ENCODE results near the gene ALK. TPM values are rescaled to one million over a fixed set of nuclear protein-coding genes. Genes with fewer than 3 reads are reported as not detected.
A peak's percentile ranks its signal among the peaks of the same experiment; 100 is the strongest.

ALK gene
- total RNA-seq, 2 donors from 2014 or later = 0.13 to 0.46 TPM

- no peaks in the 10 kb centered on the region for H3K27me3 Mint-ChIP-seq (ENCODE audit: insufficient read depth)
- Histone ChIP-seq H3K4me1 (ENCODE audit: control insufficient read depth, insufficient read depth, low read length) (no peaks in the 10 kb centered on the region), H3K9me3 (ENCODE audit: control insufficient read depth, low read length) (no peaks in the 10 kb centered on the region), H3K27ac (ENCODE audit: low read depth, low read length) (no peak overlapping the region), H3K27me3 (ENCODE audit: control insufficient read depth, insufficient read depth, low read length, poor library complexity, severe bottlenecking) (no peaks in the 10 kb centered on the region), H3K9ac (ENCODE audit: extremely low read depth, low read length, poor library complexity, severe bottlenecking) (no peak overlapping the region), H3K36me3 (ENCODE audit: control insufficient read depth, insufficient read depth, low read length) (no peaks in the 10 kb centered on the region), H3K4me3 (ENCODE audit: low read length) (no peak overlapping the region)
- no peak overlapping the region for H3K4me3 Mint-ChIP-seq
- WGBS, 2 experiments (ENCODE audit: insufficient coverage in 1 of 2, insufficient read length in 1 of 2) = 93 to 94% methylated on average over 2 to 3 of the region's 3 CpGs
- no peaks in the 10 kb centered on the region for H3K9me3 Mint-ChIP-seq
- no peaks in the 10 kb centered on the region for H3K4me1 Mint-ChIP-seq
- no peak for DNase-seq
- H3K36me3 Mint-ChIP-seq (ENCODE audit: low read depth) = no peaks in the 10 kb centered on the region
- TF ChIP-seq CTCF (conservative IDR thresholded peaks at IDR 0.05) = peak; percentile 73
- no peak overlapping the region for H3K27ac Mint-ChIP-seq
These were observed 591.5 kb downstream of the ALK start for GRCh38 chr2:29329899-29330298.

- WGBS, 2 experiments (ENCODE audit: insufficient coverage in 1 of 2, insufficient read length in 1 of 2) = 93 to 94% methylated on average over 3 to 8 of the region's 8 CpGs
These were observed 594.5 kb downstream of the ALK start for GRCh38 chr2:29326926-29327325.

GRCh38 chr2:29325544-29325943, 595.8 kb downstream of the ALK start:
- Histone ChIP-seq H3K36me3 (ENCODE audit: control insufficient read depth, insufficient read depth, low read length) (no peaks in the 10 kb centered on the region), H3K4me3 (ENCODE audit: low read length) (no peak overlapping the region), H3K4me1 (ENCODE audit: control insufficient read depth, insufficient read depth, low read length) (no peaks in the 10 kb centered on the region), H3K27ac (ENCODE audit: low read depth, low read length) (no peak overlapping the region), H3K9me3 (ENCODE audit: control insufficient read depth, low read length) (no peaks in the 10 kb centered on the region), H3K9ac (ENCODE audit: extremely low read depth, low read length, poor library complexity, severe bottlenecking) (no peak overlapping the region), H3K27me3 (ENCODE audit: control insufficient read depth, insufficient read depth, low read length, poor library complexity, severe bottlenecking) (peaks cover 7% of the 10 kb centered on the region)
- Mint-ChIP-seq H3K27me3 (ENCODE audit: insufficient read depth) (peaks cover 8% of the 10 kb centered on the region), H3K4me3 (no peak overlapping the region), H3K27ac (no peak overlapping the region), H3K36me3 (ENCODE audit: low read depth) (no peaks in the 10 kb centered on the region), H3K9me3 (no peaks in the 10 kb centered on the region), H3K4me1 (peaks cover 2% of the 10 kb centered on the region)
- no peak for DNase-seq
- 92 to 96% methylated on average over 3 of the region's 3 CpGs for WGBS, 2 experiments (ENCODE audit: insufficient coverage in 1 of 2, insufficient read length in 1 of 2)
- no peak for TF ChIP-seq CTCF (conservative IDR thresholded peaks at IDR 0.05)

More at GRCh38 chr2:29326926-29327325, 594.5 kb downstream of the ALK start:
- H3K9me3 Mint-ChIP-seq = no peaks in the 10 kb centered on the region
- H3K27me3 Mint-ChIP-seq (ENCODE audit: insufficient read depth) = peaks cover 2% of the 10 kb centered on the region
- H3K36me3 Mint-ChIP-seq (ENCODE audit: low read depth) = no peaks in the 10 kb centered on the region
- Histone ChIP-seq H3K4me3 (ENCODE audit: low read length) (no peak overlapping the region), H3K36me3 (ENCODE audit: control insufficient read depth, insufficient read depth, low read length) (no peaks in the 10 kb centered on the region), H3K27ac (ENCODE audit: low read depth, low read length) (no peak overlapping the region), H3K9ac (ENCODE audit: extremely low read depth, low read length, poor library complexity, severe bottlenecking) (no peak overlapping the region), H3K27me3 (ENCODE audit: control insufficient read depth, insufficient read depth, low read length, poor library complexity, severe bottlenecking) (peaks cover 7% of the 10 kb centered on the region), H3K9me3 (ENCODE audit: control insufficient read depth, low read length) (no peaks in the 10 kb centered on the region), H3K4me1 (ENCODE audit: control insufficient read depth, insufficient read depth, low read length) (no peaks in the 10 kb centered on the region)
- H3K4me3 Mint-ChIP-seq = no peak overlapping the region
- H3K27ac Mint-ChIP-seq = no peak overlapping the region
- H3K4me1 Mint-ChIP-seq = no peaks in the 10 kb centered on the region
- no peak for DNase-seq
- no peak for TF ChIP-seq CTCF (conservative IDR thresholded peaks at IDR 0.05)
